ENCODE results near the gene SLC66A2.

Gene SLC66A2

DNA sequence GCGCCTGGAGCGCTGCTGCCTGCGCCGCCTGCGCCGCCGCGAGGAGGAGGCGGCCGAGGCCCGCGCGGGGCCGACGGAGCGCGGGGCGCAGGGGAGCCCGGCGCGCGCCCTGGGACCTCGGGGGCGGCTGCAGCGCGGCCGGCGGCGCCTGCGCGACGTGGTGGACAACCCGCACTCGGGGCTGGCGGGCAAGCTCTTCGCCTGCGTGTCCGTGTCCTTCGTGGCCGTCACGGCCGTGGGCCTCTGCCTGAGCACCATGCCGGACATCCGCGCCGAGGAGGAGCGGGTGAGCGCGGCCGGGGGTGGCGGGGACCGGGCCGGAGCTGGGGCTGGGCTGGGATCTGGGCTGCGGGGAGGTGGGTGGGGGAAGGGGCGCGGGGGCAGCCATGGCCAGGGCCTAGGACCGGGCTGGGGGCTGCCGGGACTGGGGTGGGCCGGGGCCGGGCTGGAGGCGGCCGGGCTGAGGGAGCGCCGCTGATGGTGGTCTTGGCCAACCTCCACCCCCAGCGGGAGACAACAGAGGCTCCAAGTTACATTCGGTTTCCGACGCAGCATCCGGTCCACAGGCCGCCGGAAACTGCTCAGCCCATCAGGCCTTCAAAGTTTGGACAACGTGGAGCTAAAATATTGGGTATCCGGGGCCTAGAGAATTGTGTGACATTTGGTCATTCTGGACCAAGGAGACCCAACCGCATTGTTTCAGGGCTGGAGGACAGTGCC, 87.3 kb downstream of the SLC66A2 start:
- DNase-seq = no peak

GRCh38 chr18:79863161-79864005, 88.1 kb downstream of the SLC66A2 start:
- DNase-seq = no peak

DNA sequence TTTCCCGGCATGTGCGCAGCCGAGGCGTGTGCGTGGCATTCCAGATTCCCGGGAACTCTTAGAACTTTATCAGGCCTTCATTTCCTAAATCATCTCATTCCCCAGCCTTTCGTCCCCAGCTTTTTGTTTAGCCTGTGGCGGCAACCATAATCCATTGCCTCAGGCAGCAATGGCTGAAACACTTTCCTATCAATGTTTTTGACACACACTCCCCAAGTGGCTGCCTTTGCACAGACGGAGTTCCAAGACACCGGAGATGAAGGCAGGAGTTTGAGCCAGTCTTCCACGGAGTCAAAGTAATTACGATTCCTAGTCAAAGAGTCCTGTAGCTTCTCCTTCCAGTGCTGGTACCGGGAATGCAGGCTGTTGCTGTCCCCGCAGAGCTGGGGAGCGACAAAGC, 88.9 kb downstream of the SLC66A2 start:
- no peak for DNase-seq

- no peak for DNase-seq
Measured at GRCh38 chr18:79861687-79862086, 89.8 kb downstream of the SLC66A2 start.

DNA sequence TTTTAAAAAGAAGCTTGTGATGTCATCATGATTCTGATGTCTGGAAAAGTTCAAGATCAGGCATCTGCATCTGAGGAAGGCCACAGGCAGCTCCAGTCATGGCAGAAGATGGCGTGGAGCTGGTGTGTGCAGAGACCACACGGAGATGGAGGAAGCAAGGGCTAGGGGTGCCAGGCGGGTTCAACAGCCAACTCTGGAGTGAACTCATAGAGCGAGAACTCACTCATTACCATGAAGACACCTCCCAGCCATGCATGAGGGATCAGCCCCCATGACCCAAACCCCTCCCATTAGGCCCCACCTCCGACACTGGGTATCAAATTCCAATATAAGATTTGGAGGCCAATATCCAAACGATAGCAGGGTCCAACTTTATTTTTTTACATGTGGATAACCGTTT, 92.1 kb downstream of the SLC66A2 start:
- no peak for DNase-seq

GRCh38 chr18:79857082-79857671, 94.3 kb downstream of the SLC66A2 start:
- no peak for DNase-seq

DNA sequence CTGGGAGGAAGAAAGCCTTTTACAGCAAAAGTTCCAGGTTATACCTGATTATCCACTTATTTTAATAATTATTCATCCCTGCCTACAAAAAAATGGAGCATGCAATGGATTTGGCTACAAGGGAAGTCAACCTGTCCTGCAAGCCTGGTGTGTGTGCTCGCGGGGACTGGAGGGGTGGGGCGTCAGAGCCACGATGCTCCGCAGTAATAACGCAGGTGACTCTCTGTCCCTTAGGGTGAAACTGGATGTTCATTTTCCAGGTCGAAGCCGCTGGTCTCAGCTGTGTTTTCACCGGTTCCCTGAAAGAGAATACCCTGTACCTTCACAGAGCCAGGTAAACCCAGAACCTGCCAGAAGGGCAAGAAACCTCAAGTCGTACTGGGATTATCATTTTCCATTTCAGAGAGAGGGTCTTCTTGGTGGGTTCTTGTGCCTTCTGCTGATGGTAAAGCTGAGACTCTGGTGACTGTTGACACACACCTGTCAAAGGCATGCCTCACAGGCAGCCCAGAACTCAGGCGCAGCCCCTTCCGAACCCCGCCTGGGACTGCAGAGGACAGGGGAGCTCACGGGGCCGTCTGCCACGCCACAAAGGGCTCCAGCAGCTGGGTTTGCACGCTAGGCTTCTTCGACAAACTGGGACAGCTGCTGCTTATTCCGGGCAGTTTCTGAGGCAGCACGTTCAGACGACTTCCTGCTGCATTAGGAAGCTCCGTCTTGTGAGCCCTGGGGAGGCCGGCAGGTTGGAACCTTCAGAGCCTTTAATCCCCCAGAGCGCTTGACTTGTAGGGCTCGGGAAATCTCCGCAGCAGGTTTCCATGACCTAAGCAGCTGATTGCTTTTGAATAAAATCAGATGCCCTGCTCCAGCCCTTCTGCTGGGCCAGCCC, 95.1 kb downstream of the SLC66A2 start:
- no peak for DNase-seq

GRCh38 chr18:79855147-79855933, 96.1 kb downstream of the SLC66A2 start:
- no peak for DNase-seq

DNA sequence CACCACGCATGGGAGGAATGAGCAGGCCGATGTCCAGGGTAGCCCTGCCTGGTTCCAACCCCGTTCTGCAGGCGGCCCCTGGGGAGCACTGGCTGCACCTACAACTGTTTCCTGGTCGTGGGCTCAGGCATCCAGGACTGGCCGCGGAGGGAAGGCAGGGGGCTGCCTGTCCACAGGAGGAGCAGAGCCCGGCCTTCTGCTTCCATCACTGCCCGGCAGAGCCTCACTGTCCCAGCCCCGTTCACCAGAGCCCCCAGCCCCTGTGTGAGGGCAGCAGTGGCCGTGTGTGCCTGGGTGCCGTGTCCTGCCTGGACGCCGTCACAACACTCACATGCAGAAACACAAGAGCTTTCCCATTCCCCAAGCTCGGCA, 97.5 kb downstream of the SLC66A2 start:
- DNase-seq = no peak

DNA sequence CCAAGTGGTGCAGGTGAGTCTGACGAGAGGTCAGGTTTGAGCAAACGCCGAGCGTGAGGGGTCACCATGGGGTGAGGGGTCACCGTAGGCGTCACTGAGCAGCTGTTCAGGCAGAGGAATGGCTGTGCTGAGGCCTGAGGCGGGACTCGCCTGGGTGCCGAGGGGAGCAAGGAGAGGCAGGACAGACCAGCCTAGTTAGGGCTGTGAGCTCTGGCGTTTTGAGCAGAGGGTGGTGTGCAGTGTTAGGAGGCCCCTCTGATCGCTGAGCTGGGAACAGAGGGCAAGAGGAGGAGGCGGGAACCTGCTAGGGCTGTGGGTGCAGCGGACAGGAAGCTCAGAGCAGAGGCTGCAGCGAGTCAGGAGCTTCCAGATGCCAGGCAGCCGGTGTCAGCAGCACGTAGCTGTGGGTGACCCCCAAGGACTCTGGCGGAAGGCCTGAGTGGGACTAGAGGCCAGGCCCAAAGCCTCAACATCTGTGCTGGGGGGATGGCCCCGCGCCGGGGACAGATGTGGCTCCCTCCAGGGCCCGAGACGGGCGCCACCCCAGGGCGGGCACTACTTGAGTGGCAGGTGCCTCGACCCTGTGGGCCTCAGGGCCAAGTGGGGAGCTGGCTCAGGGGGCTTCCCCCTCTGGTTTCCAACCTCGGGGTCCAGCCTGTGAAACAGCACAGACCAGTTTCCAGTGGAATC, 98.0 kb downstream of the SLC66A2 start:
- no peak for DNase-seq

DNA sequence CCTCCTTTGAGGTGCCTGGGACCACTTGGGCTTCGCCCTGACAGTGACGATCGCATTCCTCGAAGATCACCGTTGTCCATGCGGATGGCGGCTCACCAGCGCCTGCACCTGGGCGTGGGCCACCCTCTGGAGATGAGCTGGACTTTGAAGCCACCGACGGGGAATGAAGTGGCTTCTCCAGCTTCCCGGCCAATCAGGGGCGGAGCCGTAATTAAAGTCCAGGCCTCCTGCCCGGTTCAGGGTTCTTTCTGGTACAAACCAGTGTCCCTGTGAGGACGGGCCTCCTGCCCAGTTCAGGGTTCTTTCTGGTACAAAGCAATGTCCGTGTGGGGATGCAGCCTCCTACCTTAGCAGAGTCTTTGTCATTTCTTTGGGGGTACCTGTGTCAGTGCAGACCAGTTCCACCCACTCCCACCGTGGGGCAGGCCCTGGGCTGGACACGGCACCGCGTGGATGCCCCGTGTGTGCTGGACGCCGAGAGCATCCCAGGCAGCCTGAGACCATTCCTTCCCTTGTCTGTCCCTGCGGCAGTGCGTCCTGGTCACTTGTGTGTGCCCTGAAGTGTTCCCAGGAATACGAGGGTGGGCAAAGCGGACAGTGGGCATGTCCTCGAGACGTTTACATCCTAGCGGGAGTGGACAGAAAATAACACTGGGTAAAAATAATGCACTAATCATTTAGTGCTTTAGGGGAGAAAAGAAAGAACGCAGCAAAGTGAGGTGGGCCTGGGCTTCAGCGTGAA, 98.7 kb downstream of the SLC66A2 start:
- no peak for DNase-seq

Measured in 8988T (cell line).